C4-2B (cell line): ENCODE measurements around the gene TOP3B.

Experiments used
- H3K27ac ChIP-seq: fragments of 450-650 bp; 2 replicates; pipeline ENCODE4 v1.5.1; 2017
- ZFX ChIP-seq: fragments of 450-650 bp; IDR thresholded peaks from 2 replicates; pipeline ENCODE4 v1.6.1; 2017
- TF ChIP-seq, protein P1 (sequence below): fragments of 450-650 bp; conservative IDR thresholded peaks from 2 replicates; pipeline ENCODE4 v1.5.1; 2017; ENCODE audit warnings: mild to moderate bottlenecking

Gene TOP3B

DNA sequence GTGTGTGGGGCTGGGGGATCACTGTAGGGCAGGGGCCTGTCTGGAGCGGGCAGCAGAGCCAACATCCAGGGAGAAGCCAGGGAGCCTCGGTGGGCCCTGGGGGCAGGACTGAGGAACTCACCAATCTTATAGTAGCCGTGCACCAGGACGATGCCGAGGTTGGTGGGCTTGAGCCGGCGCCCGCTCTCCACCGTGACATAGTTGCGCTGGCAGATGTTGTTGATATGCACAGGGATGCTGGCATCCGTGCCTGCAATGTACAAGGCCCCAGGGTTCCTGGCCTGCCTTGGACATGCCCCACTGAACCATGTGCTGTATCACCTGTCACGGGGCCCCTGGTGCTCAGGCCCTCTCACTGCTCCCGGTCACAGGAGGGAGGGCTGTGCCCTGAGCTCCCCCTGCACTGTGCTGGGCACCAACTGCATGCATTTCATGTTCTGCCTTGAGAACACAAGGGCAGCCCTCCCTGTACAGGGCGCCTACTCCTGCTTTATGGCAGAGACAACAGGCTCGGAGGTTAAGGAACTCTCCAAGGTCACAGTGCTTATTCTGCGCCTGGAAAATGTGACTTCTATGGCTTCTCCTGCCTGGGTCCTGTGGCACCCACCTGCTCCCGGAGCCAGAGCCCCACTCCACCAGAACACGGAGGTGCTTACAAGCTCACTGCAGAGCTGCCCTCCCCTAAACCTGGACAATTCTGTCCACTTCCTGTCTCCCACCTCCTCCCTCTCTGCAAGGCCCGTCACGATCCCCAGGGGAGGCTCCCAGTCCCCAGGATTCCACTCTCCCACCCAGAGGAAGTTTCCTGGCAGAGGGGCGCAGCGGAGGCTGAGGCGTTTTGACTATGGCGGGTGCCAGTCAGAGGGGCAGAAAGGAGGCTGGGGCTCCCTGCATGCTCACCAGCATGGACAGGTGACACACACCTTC lies 22.1 kb downstream of the TOP3B start:
- no peak overlapping the region for H3K27ac ChIP-seq
- TF ChIP-seq, protein P1, sequence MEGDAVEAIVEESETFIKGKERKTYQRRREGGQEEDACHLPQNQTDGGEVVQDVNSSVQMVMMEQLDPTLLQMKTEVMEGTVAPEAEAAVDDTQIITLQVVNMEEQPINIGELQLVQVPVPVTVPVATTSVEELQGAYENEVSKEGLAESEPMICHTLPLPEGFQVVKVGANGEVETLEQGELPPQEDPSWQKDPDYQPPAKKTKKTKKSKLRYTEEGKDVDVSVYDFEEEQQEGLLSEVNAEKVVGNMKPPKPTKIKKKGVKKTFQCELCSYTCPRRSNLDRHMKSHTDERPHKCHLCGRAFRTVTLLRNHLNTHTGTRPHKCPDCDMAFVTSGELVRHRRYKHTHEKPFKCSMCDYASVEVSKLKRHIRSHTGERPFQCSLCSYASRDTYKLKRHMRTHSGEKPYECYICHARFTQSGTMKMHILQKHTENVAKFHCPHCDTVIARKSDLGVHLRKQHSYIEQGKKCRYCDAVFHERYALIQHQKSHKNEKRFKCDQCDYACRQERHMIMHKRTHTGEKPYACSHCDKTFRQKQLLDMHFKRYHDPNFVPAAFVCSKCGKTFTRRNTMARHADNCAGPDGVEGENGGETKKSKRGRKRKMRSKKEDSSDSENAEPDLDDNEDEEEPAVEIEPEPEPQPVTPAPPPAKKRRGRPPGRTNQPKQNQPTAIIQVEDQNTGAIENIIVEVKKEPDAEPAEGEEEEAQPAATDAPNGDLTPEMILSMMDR = no peak
- TF ChIP-seq ZFX = no peak

DNA sequence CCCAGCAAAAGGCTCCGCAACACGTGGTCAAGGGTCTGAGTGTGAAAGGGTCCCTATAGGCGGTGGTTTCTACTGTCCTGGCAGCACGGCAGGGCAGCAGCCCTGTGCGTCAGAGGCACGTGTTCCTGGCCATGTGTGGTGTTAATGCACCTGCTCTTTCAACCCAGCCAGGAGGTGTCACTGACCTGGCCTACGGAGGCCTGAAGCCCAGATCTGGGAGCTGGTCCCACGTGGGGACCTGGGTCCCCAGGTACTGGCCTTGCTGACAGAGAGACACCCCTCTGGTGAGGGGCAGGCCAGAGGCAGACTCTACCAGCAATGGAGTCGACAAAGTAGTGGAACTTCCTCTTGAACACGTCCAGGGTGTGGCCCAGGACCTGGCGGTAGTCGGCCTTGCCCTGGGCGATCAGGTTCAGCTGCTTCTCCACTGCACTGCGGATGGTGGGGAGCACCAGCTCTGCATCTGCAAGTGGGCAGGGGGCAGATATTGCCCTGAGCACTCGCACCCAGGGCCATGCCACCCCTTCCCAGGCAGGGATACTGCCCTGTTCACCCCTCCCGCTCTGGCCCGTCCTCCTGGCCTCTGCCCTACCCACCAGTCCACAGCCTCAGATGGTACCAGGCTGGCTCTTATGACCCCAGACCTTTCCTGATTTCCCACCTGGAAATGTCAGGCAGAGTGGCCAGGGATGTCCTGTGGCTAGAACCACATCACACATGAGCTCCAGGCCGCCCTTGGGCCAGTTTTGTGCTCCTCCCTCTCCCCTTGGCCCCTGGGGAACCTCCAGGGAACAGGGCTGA lies 23.1 kb downstream of the TOP3B start:
- no peak overlapping the region for H3K27ac ChIP-seq
- TF ChIP-seq, protein P1 = no peak
- TF ChIP-seq ZFX = no peak

DNA sequence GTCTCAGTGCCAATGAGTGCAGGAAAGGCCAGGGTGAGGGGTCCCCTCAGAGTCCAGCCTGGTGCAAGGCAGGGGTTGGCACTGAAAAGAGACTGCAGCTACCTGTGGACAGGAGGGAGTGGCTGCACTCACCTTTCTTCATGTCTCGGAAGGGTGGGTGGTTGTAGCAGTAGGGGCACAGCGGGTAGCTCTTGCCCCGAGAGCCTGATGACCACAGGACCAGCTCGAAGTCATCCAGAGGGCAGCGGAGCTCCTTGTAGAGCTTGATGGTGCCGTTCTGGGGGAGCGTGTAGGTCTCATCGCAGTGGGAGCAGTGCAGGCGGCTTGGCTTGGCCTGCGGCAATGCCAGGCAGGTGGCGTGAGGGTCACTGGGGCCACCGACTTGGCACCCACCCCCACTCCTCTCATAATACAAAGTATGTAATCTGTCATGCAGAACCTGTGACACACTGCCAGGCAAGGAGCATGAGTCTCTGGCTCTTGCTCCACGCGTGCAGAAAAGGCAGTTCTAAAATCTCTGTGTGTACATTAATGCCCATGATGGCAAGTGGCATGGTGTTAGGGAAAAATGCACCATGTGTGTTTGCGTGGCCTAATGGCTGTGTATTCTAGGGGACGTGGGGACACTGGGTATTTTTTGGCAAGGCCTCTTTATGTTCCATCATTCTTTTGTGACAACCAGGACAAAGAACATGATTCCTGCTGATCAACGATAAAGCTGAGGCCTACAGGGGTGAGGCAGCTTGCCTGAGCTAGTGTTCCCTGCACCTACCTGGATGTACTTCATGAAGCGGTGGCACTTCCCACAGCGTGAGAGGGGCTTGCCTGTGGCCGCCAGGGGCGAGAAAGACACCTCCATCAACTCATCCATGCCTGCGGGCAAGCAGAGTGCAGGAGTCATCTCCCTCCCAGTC lies 24.0 kb downstream of the TOP3B start:
- TF ChIP-seq ZFX = no peak
- TF ChIP-seq, protein P1 = no peak
- no peak overlapping the region for H3K27ac ChIP-seq

DNA sequence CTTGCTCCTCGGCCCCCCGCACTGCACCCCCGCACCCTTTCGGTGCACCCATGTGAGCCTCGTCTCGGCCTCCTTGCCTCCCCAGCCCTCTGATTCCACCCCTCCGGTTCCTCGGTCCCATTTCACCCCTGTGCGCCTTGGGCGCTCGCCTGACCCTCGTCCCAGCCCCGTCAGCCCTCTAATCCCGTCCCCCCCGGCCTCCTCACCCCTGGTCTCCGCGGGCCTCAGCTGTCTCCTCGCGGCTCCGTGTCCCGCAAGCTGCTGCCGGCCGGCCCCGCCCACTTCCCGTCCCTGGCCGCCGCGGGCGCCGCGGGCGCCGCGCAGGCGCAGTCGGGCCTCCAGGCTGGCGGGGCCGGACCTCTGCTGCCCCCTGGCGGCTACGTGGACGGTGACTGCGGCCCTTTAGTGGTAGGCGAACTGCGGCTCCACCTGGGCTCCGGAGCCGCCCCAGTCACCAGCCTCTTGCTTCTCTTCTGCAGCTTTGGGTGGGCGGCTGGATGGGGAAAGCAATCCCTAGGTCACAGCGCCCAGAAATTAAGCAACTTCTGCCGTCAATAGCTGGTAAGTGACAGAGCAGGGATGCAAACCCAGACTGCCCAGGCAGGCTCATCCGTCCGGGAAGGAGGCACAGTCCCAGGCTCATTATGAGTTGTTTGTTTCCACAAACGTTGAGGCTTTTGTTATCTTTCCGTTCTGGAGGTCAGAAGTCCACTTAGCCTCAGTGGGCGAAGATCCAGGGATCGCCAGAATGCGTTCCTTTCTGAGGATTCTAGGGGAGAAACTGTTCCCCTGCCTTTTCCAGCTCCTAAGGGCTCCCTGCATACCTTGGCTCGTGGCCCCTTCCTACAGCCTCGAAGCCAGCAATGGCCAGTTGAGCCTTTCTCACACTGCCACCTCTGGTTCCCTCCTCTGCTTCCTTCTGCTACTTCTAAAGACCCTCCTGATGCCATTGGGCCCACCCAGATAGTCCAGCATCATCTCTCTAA lies 29.7 kb downstream of the TOP3B start, which contains the start of gene PPM1F:
Gene PPM1F (minus strand): TSS at position 263 of the 986 bp plus-strand sequence. CDS start 6,800 bp downstream, outside the sequence.
- TF ChIP-seq, protein P1 = peak; percentile 99
- 0 out of 2 replicates have a peak, but pooled peaks have one; percentile 27 for TF ChIP-seq ZFX
- peak within 1 kb of the TSS; percentile 66 for H3K27ac ChIP-seq

DNA sequence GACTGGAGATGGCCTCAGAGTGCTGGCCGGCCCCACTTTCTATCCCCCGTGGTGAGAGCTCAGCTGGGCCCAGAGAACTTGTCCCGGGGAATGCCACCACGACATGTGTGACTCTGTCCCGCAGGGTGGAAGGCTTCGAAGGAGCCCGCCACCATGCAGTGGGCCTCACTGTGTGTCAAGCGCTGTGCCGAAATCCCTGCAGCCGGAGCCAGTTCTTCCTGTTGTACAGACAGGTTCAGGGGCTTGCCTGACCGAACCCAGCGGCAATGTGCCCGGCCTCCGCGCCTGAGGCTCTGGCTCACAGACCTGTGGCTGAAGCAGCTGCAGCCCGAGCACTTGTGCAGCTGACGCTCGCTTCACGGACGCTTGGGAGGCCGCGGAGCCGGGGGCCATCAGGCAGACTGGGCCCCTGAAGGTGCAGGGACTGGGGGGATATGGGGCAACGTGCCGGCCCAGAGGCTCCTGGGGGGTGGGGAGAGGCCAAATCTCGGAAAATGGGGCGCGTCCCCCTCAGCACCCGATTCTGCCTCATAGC lies 30.6 kb downstream of the TOP3B start:
- peak; percentile 56; the same call in 1 of the 2 replicates for TF ChIP-seq ZFX
- TF ChIP-seq, protein P1 = no peak
- H3K27ac ChIP-seq = peak overlapping the region; percentile 66

DNA sequence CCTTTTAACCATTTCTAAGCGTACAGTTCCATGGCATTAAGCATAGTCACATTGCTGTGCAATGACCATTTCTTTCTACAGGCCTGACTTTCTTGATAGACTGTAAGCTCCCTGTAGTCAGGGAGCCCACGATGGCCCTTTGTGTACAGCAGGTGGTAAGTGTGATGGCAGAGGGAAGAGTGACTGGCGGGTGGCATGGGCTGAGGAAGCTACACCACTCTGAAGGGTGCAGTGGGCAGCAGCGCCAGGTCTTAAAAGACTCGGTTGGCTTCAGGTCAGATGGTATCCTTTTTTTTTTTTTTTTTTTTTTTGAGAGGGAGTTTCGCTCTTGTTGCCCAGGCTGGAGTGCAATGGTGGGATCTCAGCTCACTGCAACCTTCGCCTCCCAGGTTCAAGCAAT lies 31.5 kb downstream of the TOP3B start:
- no peak overlapping the region for H3K27ac ChIP-seq
- TF ChIP-seq, protein P1 = no peak
- no peak for TF ChIP-seq ZFX
